Body of pancreas (tissue), 4 donors: ENCODE results near the gene MTFR2.

Experiments used
- CTCF ChIP-seq, 7 experiments: fragments of 450-650 bp in 4 of 7; fragments of 200-600 bp in 3 of 7; sonication (generic) in 3 of 7; IDR thresholded peaks; one replicate each; pipeline ENCODE4 v1.5.1; 2016 to 2019; ENCODE audit warnings: antibody characterized with exemption in 7 of 7
- POLR2A ChIP-seq, 3 donors: fragments of 450-650 bp; IDR thresholded peaks; one replicate each; pipeline ENCODE4 v1.6.1; 2016; ENCODE audit warnings: antibody characterized with exemption in 3 of 3, mild to moderate bottlenecking in 2 of 3

GRCh38 chr6:136236466-136237293 is 13.4 kb downstream of the MTFR2 start:
- TF ChIP-seq CTCF (IDR thresholded peaks at IDR 0.05) (no peak), POLR2A (IDR thresholded peaks at IDR 0.05) (no peak)
